MG63 (cell line): Measurements from ENCODE around the gene HS3ST3B1. TPM values are rescaled to one million over a fixed set of nuclear protein-coding genes. Genes with fewer than 3 reads are reported as not detected.

Experiments used
- total RNA-seq: library from RNA; depleted of rRNA; stranded (reverse); fragments of >200 nt; shearing (Covaris generic); gene quantifications from 2 replicates; pipeline ENCODE4 v1.2.3, GENCODE V29; 2014; ENCODE audit warnings: low replicate concordance; rRNA removed

Gene HS3ST3B1
- total RNA-seq, 1 experiment from 2014 or later = 0.49 TPM

Other genes starting within 250 kb of the HS3ST3B1 start
- 12.5 and 20.9 TPM in 2 replicates for gene COX10, start 231.6 kb upstream of the HS3ST3B1 start, total RNA-seq
- not detected in 2 replicates for gene CDRT15, start 64.2 kb upstream of the HS3ST3B1 start, total RNA-seq